ENCODE measurements around the gene KLK3.

DNA sequence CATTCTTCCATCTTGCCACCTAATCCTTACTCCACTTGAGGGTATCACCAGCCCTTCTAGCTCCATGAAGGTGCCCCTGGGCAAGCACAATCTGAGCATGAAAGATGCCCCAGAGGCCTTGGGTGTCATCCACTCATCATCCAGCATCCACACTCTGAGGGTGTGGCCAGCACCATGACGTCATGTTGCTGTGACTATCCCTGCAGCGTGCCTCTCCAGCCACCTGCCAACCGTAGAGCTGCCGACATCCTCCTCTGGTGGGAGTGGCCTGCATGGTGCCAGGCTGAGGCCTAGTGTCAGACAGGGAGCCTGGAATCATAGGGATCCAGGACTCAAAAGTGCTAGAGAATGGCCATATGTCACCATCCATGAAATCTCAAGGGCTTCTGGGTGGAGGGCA is 3.1 kb upstream of the KLK3 start:
- no peak for TF ChIP-seq CTCF (IDR thresholded peaks at IDR 0.05; ENCODE audit: insufficient read depth, low read length, poor library complexity, severe bottlenecking)
- TF ChIP-seq EZH2phosphoT487 (conservative IDR thresholded peaks at IDR 0.05; ENCODE audit: low read length): no peak
